Activated naive CD8-positive, alpha-beta T cell treated with anti-CD3 and anti-CD28 coated beads, Interleukin-2, amount 10 ng/mL, durations not matched to agents 7 days and 5 days (primary cell): ENCODE measurements around the gene RPL14. TPM values are rescaled to one million over a fixed set of nuclear protein-coding genes. Genes with fewer than 3 reads are reported as not detected.
A peak's percentile ranks its signal among the peaks of the same experiment; 100 is the strongest.

Experiments
- ATAC-seq: fragments of 150-1000 bp; cut with Tn5 transposase; one replicate; pipeline ENCODE4 v1.10.0; 2021; ENCODE audit warnings: low read depth, moderate library complexity
- POLR2A ChIA-PET: fragments of 350-600 bp; sonication (Branson Sonifier 250); formaldehyde crosslinking; loops from one replicate; lab custom pipeline; 2021; ENCODE audit warnings: antibody characterized with exemption; lab: Charles Lee
- DNase-seq: peaks from one replicate; pipeline ENCODE4 v3.0.0; 2021
- H3K27ac Mint-ChIP-seq: one replicate; pipeline ENCODE4 v1.8.0; 2022; ENCODE audit warnings: mild to moderate bottlenecking, mixed read lengths
- H3K27me3 Mint-ChIP-seq: one replicate; pipeline ENCODE4 v1.8.0; 2022; ENCODE audit warnings: mild to moderate bottlenecking, moderate library complexity, mixed read lengths
- H3K36me3 Mint-ChIP-seq: one replicate; pipeline ENCODE4 v1.8.0; 2021; ENCODE audit warnings: mild to moderate bottlenecking, mixed read lengths
- H3K4me1 Mint-ChIP-seq: one replicate; pipeline ENCODE4 v1.8.0; 2021; ENCODE audit warnings: mixed read lengths
- H3K4me3 Mint-ChIP-seq: one replicate; pipeline ENCODE4 v1.8.0; 2022; ENCODE audit warnings: mild to moderate bottlenecking, moderate library complexity, mixed read lengths
- H3K9me3 Mint-ChIP-seq: one replicate; pipeline ENCODE4 v1.8.0; 2021; ENCODE audit warnings: mixed read lengths
- total RNA-seq, 2 experiments: library from RNA; stranded (reverse); gene quantifications; one replicate each; pipeline ENCODE4 v1.2.3, GENCODE V29; 2021

RPL14 gene
- 1,000 to 10,000 TPM; 2,251 to 2,258 TPM for total RNA-seq

- Mint-ChIP-seq H3K4me1 (peaks cover 41% of the 10 kb centered on the region), H3K27ac (peak within 1 kb of the TSS; percentile 94), H3K27me3 (no peaks in the 10 kb centered on the region), H3K9me3 (no peaks in the 10 kb centered on the region), H3K4me3 (peak within 1 kb of the TSS; percentile 93), H3K36me3 (peaks cover 25% of the 10 kb centered on the region)
- ATAC-seq, result peak; percentile 66
- POLR2A ChIA-PET, result interaction anchor here (0.5 to 2.1 kb wide), 13 partner anchors 8 to 1550 kb away, joined by 3 to 25 read pairs (median 4); partner anchors contain the start of genes CTNNB1, EIF1B, ZNF619 and ZNF620
- DNase-seq, result peak; percentile 90
These were observed at the start of gene RPL14 for GRCh38 chr3:40456940-40457823. TSS of gene RPL14 (plus strand) at chr3:40457339. CDS start at chr3:40457472, 133 bp downstream.

DNA sequence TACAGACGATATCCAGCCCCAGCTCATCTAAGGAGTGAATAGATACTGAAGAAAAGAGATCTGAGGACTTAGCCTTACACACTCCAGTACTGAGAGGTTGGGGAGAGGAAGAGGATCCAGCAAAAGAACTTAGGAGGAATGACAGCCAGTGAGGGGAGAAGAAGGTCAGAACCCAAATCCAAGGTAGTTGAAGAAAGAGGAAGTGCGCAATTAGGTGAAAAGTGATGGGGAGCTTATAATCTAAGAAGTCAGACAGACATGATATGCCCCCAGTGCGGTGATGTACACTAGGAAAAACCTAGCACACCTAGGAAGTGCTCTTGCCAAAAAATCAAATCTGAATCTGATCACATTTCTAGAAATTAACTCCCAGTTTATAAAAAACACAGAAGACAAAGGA, 49.5 kb upstream of the RPL14 start:
- ATAC-seq (no peak), DNase-seq (no peak)
- POLR2A ChIA-PET, result interaction anchor here (0.8 kb wide), 1 partner anchor 175 kb away, joined by 3 read pairs; no protein-coding TSS in a partner anchor
- Mint-ChIP-seq H3K4me1 (no peaks in the 10 kb centered on the region), H3K36me3 (no peaks in the 10 kb centered on the region), H3K27ac (no peak overlapping the region), H3K9me3 (no peaks in the 10 kb centered on the region), H3K4me3 (no peak overlapping the region), H3K27me3 (no peaks in the 10 kb centered on the region)

- no peak overlapping the region for H3K27ac Mint-ChIP-seq
- DNase-seq (no peak), ATAC-seq (no peak)
- no peak overlapping the region for H3K4me3 Mint-ChIP-seq
- no peaks in the 10 kb centered on the region for H3K36me3 Mint-ChIP-seq
- H3K4me1 Mint-ChIP-seq, result no peaks in the 10 kb centered on the region
- H3K27me3 Mint-ChIP-seq, result peaks cover 5% of the 10 kb centered on the region
- POLR2A ChIA-PET, result no interaction called here
- H3K9me3 Mint-ChIP-seq, result no peaks in the 10 kb centered on the region
These were observed 42.9 kb upstream of the RPL14 start for GRCh38 chr3:40414270-40414669.

DNA sequence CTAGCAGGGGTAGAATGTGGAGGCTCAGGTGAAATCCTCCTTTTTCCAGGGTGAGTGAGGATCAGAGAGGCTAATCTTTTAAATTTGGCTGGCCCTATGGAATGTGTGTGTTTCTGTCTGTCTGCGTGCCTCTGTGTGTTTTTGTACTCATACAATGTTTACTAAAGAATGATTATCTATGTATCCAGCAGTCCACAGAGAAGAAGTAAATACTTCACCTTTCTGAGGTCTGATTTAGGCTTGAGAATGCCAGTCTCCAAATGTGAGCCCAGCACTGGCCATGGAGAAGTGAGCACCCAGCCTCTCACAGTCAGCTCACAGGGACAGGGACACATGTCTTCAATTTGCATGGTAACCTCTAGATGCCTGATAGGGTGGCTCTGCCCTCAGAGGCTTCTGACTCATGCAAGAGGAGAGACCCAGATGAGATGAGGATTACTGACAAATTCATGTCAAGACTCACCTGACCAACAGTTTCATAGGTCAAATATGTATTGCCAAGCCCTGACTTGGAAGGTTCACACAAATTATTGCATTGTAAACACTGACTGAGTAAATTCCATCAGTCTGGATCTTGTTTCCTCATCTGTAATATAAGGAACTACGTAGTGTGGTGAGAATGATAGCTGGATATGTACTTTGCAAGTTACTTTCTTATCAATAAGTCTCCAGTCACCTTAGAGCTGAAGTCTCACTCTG, 39.1 kb upstream of the RPL14 start:
- H3K27ac Mint-ChIP-seq, result no peak overlapping the region
- no peak for DNase-seq
- POLR2A ChIA-PET, result no interaction called here

DNA sequence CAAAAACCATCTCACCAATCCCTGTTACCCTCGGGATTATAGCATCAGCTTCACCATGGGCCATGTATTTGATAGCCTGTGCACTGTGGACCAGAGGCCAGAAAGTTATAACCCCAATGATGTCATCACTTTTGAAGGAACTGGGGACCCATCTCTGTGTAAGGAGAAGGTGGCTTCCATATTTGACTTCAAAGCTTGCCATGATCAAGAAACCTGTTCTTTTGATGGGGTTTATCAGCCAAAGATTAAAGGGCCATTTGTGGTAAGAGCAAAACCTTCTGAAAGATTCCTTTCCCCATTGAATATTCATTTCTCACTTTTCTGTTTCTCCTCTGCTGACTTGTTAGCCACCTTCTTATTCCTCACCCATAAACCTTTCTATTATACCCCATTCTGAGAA, 34.3 kb upstream of the RPL14 start:
- POLR2A ChIA-PET, result no interaction called here
- Mint-ChIP-seq H3K9me3 (no peaks in the 10 kb centered on the region), H3K4me1 (peaks cover 6% of the 10 kb centered on the region), H3K4me3 (no peak overlapping the region), H3K27ac (no peak overlapping the region), H3K36me3 (peaks cover 2% of the 10 kb centered on the region), H3K27me3 (peaks cover 3% of the 10 kb centered on the region)
- no peak for DNase-seq
- no peak for ATAC-seq

More for the DNA sequence above, 39.1 kb upstream of the RPL14 start:
- peaks cover 3% of the 10 kb centered on the region for H3K4me1 Mint-ChIP-seq
- H3K27me3 Mint-ChIP-seq, result peaks cover 7% of the 10 kb centered on the region
- no peak overlapping the region for H3K4me3 Mint-ChIP-seq
- peaks cover 2% of the 10 kb centered on the region for H3K36me3 Mint-ChIP-seq
- no peak for ATAC-seq
- no peaks in the 10 kb centered on the region for H3K9me3 Mint-ChIP-seq

- Mint-ChIP-seq H3K27ac (no peak overlapping the region), H3K4me3 (no peak overlapping the region), H3K36me3 (no peaks in the 10 kb centered on the region), H3K9me3 (no peaks in the 10 kb centered on the region), H3K27me3 (no peaks in the 10 kb centered on the region), H3K4me1 (peaks cover 6% of the 10 kb centered on the region)
- POLR2A ChIA-PET, result no interaction called here
- DNase-seq (no peak), ATAC-seq (no peak)
These were observed 30.0 kb upstream of the RPL14 start for GRCh38 chr3:40427045-40427669.

GRCh38 chr3:40432793-40433192, 24.3 kb upstream of the RPL14 start:
- Mint-ChIP-seq H3K36me3 (peaks cover 3% of the 10 kb centered on the region), H3K9me3 (no peaks in the 10 kb centered on the region), H3K4me1 (no peaks in the 10 kb centered on the region), H3K4me3 (no peak overlapping the region), H3K27me3 (no peaks in the 10 kb centered on the region), H3K27ac (no peak overlapping the region)
- DNase-seq (no peak), ATAC-seq (no peak)
- POLR2A ChIA-PET, result interaction anchor here (0.5 kb wide), 1 partner anchor 80 kb away, joined by 3 read pairs; no protein-coding TSS in a partner anchor

GRCh38 chr3:40437889-40438288, 19.2 kb upstream of the RPL14 start:
- Mint-ChIP-seq H3K4me1 (no peaks in the 10 kb centered on the region), H3K4me3 (no peak overlapping the region), H3K27me3 (no peaks in the 10 kb centered on the region), H3K9me3 (no peaks in the 10 kb centered on the region), H3K27ac (no peak overlapping the region), H3K36me3 (peaks cover 3% of the 10 kb centered on the region)
- ATAC-seq, result no peak
- no peak for DNase-seq
- POLR2A ChIA-PET, result no interaction called here

GRCh38 chr3:40445062-40445461, 12.1 kb upstream of the RPL14 start:
- Mint-ChIP-seq H3K27me3 (no peaks in the 10 kb centered on the region), H3K36me3 (peaks cover under 1% of the 10 kb centered on the region), H3K4me3 (no peak overlapping the region), H3K27ac (no peak overlapping the region), H3K9me3 (no peaks in the 10 kb centered on the region), H3K4me1 (no peaks in the 10 kb centered on the region)
- DNase-seq (no peak), ATAC-seq (no peak)
- POLR2A ChIA-PET, result no interaction called here

- ATAC-seq, result no peak
- Mint-ChIP-seq H3K27me3 (no peaks in the 10 kb centered on the region), H3K36me3 (peaks cover 2% of the 10 kb centered on the region), H3K27ac (no peak overlapping the region), H3K4me3 (no peak overlapping the region), H3K9me3 (no peaks in the 10 kb centered on the region), H3K4me1 (no peaks in the 10 kb centered on the region)
- POLR2A ChIA-PET, result no interaction called here
- no peak for DNase-seq
These were observed 11.3 kb upstream of the RPL14 start for GRCh38 chr3:40445880-40446279.

GRCh38 chr3:40450438-40450837, 6.7 kb upstream of the RPL14 start:
- no peak for DNase-seq
- Mint-ChIP-seq H3K27me3 (no peaks in the 10 kb centered on the region), H3K4me3 (no peak overlapping the region), H3K36me3 (peaks cover 2% of the 10 kb centered on the region), H3K4me1 (peaks cover 18% of the 10 kb centered on the region), H3K27ac (no peak overlapping the region), H3K9me3 (no peaks in the 10 kb centered on the region)
- no peak for ATAC-seq
- POLR2A ChIA-PET, result no interaction called here

- Mint-ChIP-seq H3K9me3 (no peaks in the 10 kb centered on the region), H3K36me3 (peaks cover 2% of the 10 kb centered on the region), H3K27ac (no peak overlapping the region), H3K27me3 (no peaks in the 10 kb centered on the region), H3K4me3 (no peak overlapping the region), H3K4me1 (peaks cover 20% of the 10 kb centered on the region)
- ATAC-seq (no peak), DNase-seq (no peak)
- POLR2A ChIA-PET, result interaction anchor here (1.6 to 2.9 kb wide), 2 partner anchors 31 to 54 kb away, joined by 6 to 14 read pairs; partner anchors contain the start of gene ZNF620
These were observed 5.6 kb upstream of the RPL14 start for GRCh38 chr3:40451551-40451950.

GRCh38 chr3:40452057-40452456, 5.1 kb upstream of the RPL14 start:
- Mint-ChIP-seq H3K27me3 (no peaks in the 10 kb centered on the region), H3K4me3 (peak overlapping the region; percentile 86), H3K4me1 (peaks cover 22% of the 10 kb centered on the region), H3K27ac (peak overlapping the region; percentile 98), H3K9me3 (no peaks in the 10 kb centered on the region), H3K36me3 (peaks cover 2% of the 10 kb centered on the region)
- ATAC-seq (no peak), DNase-seq (no peak)
- POLR2A ChIA-PET, result interaction anchor here (1.0 to 3.0 kb wide), 8 partner anchors 9 to 747 kb away, joined by 3 to 22 read pairs (median 8); partner anchors contain the start of genes CTNNB1, ZNF619, ZNF620 and ZNF621
